SHP77 (cell line): Measurements from ENCODE around the gene ENTPD5.

Experiments
- DNase-seq, 2 experiments: peaks; one replicate each; lab custom pipeline; 2025; lab: John Stamatoyannopoulos, UW

Gene ENTPD5, protein sequence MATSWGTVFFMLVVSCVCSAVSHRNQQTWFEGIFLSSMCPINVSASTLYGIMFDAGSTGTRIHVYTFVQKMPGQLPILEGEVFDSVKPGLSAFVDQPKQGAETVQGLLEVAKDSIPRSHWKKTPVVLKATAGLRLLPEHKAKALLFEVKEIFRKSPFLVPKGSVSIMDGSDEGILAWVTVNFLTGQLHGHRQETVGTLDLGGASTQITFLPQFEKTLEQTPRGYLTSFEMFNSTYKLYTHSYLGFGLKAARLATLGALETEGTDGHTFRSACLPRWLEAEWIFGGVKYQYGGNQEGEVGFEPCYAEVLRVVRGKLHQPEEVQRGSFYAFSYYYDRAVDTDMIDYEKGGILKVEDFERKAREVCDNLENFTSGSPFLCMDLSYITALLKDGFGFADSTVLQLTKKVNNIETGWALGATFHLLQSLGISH

DNA sequence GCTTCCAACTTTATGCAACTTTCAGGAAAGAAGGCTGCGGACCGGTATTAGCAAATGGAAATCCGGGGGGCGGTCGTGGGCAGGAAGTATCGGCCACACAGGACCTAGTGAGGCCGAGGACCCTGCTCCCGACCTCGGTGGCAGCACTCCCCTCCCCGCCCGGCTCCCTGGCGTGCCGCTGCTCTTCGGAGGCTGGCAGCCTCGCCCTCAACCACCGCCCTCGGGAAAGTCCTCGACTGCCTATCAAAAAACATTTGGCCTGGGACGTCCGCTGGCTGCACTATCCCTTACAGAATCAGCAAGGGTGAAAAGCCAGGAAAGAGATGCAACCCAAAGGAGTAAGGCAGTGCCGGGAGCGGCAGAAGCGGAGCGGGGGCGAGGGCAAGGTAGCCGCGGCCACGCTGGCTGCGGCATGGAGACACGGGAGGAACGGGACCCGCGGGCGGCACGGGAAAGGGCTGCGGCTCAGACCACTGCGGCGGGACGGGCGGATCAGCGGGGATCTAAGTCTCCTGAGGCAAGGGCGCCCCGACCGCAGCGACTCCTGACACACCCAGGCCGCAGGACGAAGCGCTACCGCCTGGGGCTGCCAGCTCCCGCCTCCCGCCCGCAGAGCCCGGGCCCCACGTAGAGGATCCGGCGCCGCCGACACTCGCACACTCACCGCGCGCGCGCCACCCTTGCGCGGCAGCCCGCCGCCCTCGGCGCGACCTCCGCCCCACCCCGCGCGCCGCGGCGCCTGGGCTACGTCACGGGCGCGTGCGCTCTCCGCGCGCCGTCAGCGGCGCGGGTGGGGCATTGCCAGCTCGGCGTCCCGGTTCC, at the start of gene ENTPD5, which contains the start of gene BBOF1:
ENTPD5 (minus strand) TSS at position 703 of the 822 bp plus-strand sequence. CDS start 31,186 bp downstream, outside the sequence.
BBOF1 (plus strand) TSS at position 764 of the 822 bp plus-strand sequence. CDS start 130 bp downstream, outside the sequence.
- peak; percentile 62 to 80 for DNase-seq

GRCh38 chr14:74065746-74066575, 46.9 kb upstream of the ENTPD5 start:
- DNase-seq, result no peak

- DNase-seq, result no peak
These were observed 45.8 kb upstream of the ENTPD5 start for GRCh38 chr14:74064883-74065282.

DNA sequence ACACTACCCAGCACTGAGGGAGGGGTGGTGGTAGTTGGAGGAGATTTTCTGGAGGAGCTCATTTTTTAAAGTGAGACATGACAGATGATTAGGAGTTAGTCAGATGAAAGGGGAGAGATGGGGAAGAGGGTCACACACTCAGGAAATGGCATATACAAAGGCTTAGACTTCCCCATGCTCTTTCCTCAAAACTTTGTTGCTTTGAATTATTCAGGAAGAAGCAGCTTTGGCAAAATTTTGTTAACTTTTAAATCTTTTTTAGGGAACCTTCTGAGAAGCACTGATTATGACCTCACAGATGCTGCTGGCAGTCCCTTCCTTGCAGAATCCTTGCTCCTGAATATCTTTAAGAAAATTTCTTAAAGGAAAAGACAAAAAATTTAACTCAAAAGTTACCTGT, 45.3 kb upstream of the ENTPD5 start:
- no peak for DNase-seq

DNA sequence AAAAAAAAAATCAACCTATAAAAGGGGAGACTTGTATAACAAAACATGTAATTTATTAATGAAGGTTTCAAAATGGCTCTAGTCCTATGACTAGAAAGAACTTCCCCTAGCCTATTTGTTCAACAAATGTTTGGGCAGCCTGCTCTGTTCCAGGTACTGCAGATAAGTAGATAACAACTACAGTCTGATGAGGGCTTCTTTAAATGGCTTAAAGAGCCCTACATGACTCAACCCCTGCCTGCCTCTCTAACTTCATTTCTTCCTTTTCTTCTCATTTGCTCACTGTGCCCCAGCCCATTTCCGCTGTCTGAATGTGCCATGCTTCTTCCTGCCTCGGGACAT, 43.7 kb upstream of the ENTPD5 start:
- DNase-seq, result no peak

GRCh38 chr14:74049876-74050495, 30.9 kb upstream of the ENTPD5 start:
- DNase-seq, result no peak

DNA sequence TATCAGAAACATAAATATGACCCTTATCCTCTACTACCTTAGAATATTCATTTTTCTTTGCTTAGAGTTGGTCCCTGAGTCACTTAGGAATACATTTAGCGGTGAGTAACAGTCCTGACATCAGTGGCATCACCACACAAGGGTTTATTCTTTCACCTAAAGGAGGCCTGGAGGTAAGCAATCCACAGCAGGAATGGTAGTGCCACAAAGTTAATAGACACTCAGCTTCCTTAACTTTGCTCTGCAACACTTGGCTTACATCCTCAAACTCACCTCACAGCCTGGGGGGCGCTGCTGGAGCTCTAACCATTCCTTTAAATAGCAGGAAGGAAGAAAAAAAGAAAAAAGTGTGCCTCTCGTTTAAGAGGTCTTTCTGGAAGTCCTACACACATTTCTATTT, 29.2 kb upstream of the ENTPD5 start:
- DNase-seq, result no peak

- no peak for DNase-seq
These were observed 26.4 kb upstream of the ENTPD5 start for GRCh38 chr14:74045522-74045921.

DNA sequence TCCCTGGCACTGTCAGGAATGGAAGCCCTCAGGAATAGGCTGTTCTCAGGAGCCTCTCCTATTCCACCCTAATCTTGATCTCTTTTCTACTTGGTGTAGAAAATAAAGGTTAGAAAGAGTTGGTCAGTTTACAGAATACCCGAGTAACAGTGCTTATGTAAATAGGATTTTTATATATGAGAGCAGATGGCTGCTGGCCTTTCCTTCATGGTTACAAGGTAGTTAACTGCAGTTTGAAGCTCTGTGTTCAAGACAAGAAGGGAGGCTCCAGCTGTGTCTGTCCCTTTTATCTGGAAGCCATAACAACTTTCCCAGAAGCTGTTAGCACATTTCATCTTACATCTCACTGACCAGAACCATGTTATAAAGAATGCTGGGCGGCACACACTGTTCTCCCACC, 23.2 kb upstream of the ENTPD5 start:
- no peak for DNase-seq

GRCh38 chr14:74038020-74038859, 19.2 kb upstream of the ENTPD5 start:
- DNase-seq, result peak; percentile 39 to 42

DNA sequence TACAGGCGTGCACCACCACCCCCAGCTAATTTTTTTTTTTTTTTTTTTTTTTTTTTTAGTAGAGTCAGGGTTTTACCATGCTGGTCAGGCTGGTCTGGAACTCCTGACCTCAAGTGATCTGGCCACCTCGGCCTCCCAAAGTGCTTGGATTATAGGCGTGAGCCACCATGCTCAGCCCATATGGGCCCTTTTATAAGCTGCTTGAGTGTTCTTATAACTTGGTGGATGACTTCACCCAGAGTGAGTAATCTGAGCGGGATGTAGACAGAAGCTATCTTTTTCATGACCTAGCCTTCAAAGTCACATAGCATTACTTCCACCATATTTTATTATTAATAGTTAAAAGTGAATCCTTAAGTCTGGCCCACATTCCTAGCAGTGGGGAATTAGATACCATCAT, 16.5 kb upstream of the ENTPD5 start:
- DNase-seq, result no peak

- no peak for DNase-seq
These were observed 15.5 kb upstream of the ENTPD5 start for GRCh38 chr14:74034572-74034971.

GRCh38 chr14:74029136-74029535, 10.0 kb upstream of the ENTPD5 start:
- DNase-seq, result no peak

GRCh38 chr14:74022346-74022745, 3.3 kb upstream of the ENTPD5 start:
- no peak for DNase-seq

GRCh38 chr14:74019408-74020137, 485 bp upstream of the ENTPD5 start:
- no peak for DNase-seq

- no peak for DNase-seq
These were observed 908 bp downstream of the ENTPD5 start for GRCh38 chr14:74018174-74018585.

DNA sequence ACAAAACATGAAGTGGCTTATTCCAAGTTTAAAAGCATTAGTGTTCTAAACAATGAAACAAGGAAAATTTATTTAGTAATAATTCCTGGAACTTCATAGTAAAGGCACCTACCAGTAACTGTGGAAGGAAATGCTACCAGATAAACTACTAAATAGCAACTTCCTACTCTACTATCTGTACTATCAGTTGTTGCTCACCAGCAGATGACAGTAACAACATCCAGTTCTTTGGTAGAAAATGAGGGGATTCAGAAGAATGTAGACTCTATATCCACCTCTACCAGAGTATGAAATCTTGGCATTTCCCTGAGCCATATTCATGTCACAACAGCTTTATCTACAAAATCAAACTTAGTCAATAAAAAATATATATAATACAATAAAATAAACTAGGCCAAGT, 3.1 kb downstream of the ENTPD5 start:
- no peak for DNase-seq

DNA sequence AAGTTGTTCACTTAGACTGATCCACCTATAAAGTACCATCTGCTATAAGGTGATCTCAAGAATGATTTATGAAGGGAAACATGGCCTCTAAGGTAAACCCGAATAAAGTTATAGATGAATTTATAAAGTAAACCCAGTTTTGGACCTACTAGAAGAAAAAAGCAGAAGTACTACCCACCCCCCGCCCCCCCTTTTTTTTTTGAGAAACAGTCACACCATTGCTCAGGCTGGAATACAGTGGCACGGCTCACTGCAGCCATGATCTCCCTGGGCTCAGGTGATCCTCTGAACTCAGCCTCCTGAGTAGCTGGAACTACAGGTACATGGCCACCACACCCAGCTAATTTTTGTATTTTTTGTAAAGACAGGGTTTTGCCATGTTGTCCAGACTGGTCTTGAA, 3.9 kb downstream of the ENTPD5 start:
- no peak for DNase-seq

DNA sequence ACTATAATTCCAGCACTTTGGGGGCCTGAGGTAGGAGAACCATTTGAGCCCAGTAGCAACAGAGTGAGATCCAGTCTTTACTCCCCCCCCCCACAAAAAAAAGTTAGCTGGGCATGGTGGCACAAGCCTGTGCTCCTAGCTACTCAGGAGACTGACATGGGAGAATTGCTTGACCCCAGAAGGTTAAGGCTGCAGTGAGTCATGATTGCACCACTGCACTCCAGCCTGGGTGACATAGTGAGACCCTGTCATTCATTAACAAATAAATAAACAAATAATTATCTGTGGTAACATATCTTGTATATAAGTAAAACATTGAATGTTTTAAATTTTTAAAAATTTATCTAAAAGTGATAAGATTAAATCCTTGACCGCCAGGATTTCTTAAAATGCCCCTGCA, 4.8 kb downstream of the ENTPD5 start:
- DNase-seq, result no peak

DNA sequence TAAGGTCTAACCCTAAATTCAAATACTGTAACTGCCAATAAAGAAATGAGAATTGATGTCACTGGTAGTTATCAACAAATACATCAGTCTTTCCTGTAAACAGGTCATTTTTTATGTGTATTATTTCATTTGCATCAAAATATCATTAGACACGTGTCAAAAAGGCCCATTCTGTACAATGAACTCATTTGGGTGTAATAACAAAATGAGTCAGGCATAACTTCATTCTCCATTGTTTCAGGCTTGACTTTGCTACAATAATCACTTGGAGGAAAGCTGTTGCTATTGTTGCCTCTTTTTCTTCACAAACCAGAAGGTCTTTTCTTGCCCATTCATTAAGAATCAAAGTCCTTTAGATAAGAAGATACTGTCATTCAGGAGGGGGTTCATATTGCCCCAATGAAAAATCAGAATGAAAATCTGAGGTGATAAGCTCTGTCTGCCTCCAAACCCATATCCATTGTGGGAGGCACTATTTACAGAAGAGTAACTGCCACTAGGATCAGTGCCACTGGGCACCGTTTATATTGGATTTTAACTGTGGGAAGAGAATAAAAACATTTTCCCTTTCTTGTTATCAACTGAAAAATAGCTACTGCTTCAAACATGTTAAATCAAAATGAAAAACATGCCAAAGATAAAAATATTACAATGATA, 10.1 kb downstream of the ENTPD5 start:
- no peak for DNase-seq
